SK-N-SH treated with all-trans-retinoic acid at 6 μM for 48 hours (cell line): Measurements from ENCODE around the gene UST.

ENCODE experiments used
- CREB5 ChIP-seq: fragments of 250-450 bp; sonication (Bioruptor Pico); IDR thresholded peaks from 2 replicates; pipeline ENCODE4 v1.5.1; 2020; ENCODE audit warnings: low read depth, mild to moderate bottlenecking, moderate library complexity
- ISL1 ChIP-seq: fragments of 250-450 bp; sonication (Bioruptor Pico); IDR thresholded peaks from 2 replicates; pipeline ENCODE4 v2.1.2; 2022; ENCODE audit warnings: mild to moderate bottlenecking, moderate library complexity
- ZNF8 ChIP-seq: fragments of 450-650 bp; formaldehyde crosslinking; IDR thresholded peaks from 2 replicates; pipeline ENCODE4 v1.5.0; 2020; ENCODE audit warnings: mild to moderate bottlenecking, moderate library complexity

GRCh38 chr6:149013586-149014344 is 266.9 kb downstream of the UST start:
- TF ChIP-seq CREB5 (CRISPR knock-in tag): no peak
- no peak for TF ChIP-seq ISL1 (CRISPR knock-in tag)
- no peak for TF ChIP-seq ZNF8 (CRISPR knock-in tag)
